NAMALWA (cell line): ENCODE data around the gene REN.

ENCODE experiments used
- DNase-seq: peaks from one replicate; pipeline ENCODE4 v3.0.0-alpha.2; 2015; ENCODE audit warnings: low spot score

Gene REN

DNA sequence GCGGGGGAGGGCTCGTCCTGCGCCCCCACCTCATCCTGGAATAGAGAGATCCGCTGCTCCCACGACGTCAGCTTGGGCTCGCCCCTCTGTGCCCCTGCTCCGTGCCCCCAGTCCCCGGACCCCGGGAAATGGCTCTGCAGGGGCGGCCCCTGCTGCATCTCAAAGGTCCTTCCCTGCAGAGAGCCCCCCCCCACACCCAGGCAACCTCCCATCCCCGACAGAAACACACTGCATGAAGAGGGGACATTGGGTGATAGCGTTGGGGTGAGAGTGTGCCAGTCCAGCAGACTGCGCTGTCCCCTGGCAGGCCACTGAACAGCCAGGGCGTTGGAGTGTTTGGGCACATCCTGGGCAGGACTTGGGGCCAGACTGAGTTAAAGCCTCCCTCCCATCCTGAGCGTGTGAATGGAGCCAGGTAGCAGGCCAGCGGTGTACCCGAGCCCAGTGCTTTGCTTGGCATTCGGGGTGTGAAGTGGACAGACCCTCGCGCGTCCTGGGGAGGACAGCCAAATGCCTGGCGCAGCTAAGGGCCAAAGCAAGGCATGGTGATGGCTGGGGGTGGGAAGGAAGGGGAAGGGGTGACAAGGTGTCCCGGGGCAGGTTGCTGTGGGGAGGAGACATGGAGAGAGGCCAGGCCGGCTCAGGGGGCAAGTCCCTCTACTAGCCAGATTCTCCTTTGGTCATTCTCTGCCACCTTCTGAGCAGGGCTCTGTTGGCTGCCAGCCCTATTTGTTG is 13.7 kb downstream of the REN start:
- DNase-seq: no peak

GRCh38 chr1:204151552-204152309 is 14.4 kb downstream of the REN start, which contains the start of gene ETNK2:
ETNK2 (minus strand) TSS chr1:204152044; CDS start chr1:204151852, 192 bp downstream.
- no peak for DNase-seq

DNA sequence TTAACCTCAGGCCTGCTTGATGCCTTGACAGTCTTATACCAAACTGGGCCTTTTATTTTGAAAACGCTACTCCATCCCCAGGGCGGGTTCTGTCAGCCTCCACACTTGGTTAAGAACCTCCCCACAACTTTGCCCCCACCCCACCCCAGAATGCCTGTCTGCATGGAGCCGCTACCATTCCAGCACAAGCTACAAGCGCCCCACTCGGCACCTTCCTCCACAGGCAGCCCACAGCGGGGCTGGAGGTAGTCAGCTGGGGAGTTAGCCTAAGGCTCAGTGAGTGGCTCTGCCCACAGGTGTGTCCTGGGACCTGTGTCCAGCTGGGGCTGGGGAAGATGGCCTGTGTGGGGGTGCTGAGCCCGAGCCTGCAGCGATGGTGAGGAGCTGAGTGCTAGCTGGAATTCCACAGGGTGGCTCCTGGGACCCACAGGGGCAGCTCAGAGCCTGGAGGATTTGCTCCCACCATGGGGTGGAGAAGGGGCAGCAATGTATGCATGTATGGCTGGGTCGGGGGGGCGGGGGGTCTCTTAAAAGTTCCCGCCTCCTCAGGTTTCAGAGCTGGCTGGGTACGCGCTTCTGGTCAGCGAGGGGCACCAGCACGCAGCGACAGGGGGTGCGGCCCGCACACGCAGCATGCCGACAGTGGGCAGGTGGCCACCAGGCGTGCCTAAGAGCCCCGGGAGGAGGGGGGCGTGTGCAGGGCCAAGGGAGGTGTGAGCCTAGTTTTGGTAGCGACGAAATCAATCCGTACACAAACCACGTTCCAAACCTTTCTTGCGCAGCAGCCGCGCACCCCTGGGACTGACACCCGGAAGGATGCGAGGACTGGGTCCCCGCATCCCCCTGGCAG is 15.2 kb downstream of the REN start:
- DNase-seq: no peak

GRCh38 chr1:204149635-204150565 is 16.2 kb downstream of the REN start:
- DNase-seq: no peak

DNA sequence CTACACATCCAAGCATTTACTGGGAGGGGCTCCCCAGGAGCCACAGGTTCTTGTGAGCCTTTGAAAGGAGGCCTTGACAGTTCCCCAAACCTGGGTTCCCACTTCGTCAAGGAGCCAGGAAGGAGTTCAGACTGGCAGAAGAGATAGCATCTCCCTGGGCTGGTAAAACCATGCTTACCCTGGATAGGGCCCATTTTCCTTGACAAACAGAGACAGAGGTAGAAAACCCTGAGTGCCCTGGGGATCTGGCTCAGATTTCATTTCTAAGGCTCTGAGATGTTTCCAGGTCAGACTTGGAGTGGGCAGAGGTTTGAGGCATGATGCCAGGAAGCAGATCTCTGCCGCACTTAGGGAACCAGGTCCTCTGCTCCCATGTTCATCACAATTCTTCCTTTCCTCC is 17.0 kb downstream of the REN start:
- no peak for DNase-seq

- no peak for DNase-seq
These were observed 18.4 kb downstream of the REN start for GRCh38 chr1:204147406-204148383.

GRCh38 chr1:204146965-204147364 is 19.2 kb downstream of the REN start:
- DNase-seq: no peak

DNA sequence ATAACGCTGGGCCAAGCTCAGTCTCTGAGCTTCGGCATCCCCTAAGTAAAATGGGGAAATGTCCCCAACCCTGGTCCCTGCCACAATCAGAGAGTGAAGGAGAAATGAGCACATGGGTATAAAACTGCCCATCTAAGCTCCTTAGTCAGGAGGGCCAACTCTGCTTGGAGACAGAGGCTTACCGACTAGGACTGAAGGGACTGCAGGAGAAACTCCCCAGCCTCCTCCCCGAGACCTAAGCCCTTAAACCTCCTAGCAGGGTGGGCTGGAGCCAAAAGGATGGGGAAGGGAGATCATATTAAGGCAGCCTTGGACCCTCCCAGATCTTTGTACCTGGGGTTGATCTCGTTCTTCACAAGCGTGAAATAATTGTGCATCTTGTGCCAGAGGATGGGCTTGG is 19.8 kb downstream of the REN start:
- no peak for DNase-seq

GRCh38 chr1:204145033-204145504 is 21.1 kb downstream of the REN start:
- DNase-seq: no peak

DNA sequence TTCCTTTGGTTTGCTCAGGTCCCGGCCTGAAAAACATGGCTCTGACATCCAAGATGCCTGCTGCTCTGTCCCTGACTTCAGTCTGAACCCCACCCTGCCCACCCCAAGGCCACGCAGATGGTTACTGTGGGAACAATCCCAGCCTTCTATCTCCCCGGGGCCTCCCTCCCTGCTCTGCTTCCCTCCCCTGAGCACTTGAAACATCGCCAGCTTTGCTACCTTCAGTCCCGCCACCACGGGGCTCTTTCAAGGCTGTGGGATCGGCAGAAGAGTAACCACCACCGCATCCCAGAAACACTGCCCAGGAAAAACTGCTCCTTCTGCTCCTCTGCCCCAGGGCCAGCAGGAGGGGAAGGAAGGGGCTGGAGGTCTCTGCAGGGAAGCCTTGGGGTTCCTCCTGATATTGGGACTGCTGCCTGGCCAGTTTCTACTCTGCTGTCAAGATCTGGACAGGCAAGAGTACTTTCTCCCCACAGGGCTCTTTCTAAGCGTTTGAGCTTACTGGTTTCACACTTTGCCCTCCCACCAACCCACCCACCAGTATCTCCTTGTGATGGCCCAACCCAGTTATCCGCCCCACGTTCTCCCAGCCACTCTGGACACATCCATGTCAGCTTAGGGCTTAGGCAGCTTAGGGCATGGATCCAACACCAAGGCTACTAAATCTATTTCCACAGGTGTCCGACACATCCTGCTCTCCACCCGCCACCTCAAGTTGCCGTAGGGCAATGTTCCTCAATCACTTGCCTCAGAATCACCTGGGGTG is 22.7 kb downstream of the REN start:
- DNase-seq: no peak

DNA sequence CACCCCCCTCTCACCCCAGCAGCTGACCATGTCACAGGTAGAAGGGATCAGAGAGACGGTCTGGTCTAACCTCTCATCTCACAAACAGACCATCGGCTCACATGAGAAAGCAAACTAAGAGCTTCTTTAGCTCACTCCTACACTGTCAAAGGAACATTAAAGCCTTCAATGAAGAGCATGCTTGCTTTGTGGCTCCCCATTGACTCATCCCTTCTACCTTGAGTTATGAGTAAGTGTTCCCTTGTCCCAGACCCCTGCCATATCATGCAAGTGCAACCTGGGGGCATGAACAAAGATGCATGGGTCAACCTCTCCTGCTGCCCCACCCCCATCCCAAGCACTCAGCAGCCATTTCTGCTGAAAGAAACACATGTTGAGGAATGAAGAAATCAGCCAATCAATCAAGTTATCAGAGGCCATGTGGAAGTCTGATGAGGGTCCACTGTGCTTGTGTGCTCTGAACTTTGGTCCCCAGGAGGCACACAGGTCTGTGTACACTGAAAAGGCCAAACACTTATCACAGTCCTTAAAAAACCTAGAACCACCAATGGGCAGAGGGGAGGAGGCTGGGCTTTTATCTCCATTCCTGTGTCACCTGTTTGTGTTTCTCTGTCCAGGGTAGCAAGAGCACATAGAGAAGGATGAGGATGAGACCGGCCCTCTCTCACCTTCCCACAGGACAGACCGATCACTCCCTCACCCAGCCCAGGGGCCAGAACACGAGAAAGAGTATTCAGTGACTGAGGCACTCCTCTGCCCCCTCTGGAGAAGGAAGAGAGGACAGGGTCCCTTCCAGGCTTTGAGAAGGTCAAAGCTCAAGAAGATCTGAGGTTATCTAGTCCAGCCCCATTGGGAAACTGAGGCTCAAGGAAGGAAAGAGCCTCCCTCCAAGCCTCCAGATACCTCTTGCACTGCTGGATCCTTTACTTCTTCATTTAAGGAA is 23.8 kb downstream of the REN start:
- no peak for DNase-seq

DNA sequence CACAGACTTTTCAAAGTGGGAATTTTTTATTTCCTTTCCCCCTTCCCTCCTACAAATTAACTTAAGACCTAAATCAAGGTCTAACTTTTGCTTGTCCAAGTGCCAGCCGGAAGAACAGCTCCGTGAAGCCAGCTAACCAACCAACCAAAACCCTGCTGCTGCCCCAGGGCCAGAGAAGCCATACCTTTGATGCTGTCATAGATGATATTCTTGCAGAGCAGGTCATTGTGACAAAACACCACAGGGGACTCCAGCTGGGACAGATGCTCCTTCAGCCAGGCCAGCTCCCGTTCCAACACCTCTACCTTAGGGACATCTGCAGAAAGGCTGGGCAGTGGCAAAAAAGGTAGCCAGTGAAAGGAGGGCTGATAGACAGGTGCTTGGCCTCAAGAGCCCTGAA is 25.0 kb downstream of the REN start:
- no peak for DNase-seq

DNA sequence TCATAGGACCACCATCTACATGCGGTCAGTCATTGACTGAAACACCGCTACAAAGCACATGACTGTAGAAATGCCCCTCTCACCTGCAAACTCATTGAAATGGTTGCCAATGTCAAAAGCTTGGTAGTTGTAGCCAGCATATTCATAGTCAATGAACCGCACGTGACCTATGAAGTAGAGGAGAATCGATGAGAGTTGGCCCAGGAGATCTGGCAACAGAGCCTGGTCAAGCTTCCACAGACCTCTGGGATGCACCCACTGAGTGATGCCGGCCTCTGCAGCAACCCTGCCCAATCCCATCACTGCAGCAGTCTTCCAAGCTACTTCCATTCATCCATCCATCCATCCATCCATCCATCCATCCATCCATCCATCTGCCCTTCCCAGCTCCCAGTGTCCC is 26.2 kb downstream of the REN start:
- DNase-seq: no peak

DNA sequence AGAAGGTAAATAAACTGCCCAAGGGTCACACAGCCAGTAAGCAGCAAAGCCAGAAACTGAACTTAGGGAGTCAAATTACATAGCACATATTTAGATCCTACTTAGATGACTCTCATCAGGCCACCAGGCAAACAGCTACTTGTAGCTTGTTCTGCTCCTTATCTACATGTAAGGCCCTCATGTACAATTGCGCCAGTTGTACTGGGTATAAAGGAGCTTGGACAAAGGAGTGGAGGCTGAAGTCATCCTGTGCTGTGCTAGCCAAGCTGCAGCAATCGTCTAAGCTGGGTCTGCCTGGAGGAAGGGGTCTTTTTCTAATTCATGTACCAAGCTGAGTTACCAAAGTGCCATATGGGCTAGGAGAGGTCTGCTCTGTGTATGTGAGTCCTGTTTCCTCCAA is 27.0 kb downstream of the REN start:
- DNase-seq: no peak

DNA sequence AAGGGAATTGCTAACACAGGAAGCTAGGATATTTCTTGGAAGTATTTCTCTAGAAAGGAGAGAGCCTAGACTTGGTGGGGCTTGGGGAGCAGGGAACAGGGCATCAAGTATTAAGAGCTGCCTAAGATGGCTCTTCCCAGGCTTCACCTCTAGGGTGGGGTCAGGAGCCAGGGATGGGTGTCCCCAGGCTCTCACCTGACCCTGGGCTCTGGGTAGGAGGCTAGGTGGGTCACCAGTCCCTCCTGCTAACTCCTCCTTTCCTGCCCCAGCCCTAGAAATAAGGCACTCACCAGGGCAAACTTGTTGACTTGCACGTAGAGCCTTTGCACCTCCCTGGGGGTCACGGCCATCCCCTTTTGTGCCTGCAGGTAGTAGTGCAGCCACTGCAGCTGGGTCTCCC is 29.3 kb downstream of the REN start:
- no peak for DNase-seq

- no peak for DNase-seq
These were observed 32.0 kb downstream of the REN start for GRCh38 chr1:204134103-204134502.

DNA sequence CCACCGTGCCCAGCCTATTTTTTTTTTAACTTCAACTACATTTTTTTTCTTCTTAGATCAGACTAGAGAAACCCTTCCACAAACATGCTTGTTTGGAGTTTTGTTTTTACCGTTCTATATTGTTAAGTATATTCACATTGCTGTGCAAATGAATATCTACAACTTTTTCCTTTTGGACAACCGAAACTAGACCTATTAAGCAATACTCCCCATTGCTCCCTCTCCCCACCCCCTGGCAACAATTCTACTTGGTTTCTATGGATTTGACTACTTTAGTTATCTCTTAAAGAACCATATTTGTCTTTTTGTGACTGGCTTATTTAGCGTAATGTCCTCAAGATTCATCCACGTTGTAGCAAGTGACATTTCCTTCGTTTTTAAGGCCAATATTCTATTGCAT is 33.4 kb downstream of the REN start:
- DNase-seq: no peak

DNA sequence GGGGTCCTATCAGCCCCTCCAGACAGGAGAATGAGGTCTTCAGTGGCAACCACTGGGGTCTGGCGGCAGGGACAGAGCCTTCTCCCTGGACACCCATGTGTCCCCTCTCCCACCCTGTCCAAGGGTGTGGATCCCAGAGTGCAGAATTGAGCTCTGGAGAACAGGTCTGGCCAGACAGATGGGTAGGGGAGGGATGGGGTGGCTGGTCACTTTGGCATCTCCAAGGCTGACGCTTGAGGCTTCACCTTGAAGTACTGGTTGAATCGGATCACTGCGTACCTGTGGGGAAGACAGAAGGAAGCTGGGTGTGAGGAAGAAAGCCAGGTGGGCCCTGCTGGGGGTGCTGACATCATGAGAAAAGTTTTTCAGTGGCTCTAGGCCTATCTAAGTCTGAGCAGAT is 34.2 kb downstream of the REN start:
- DNase-seq: no peak
